ENCODE measurements around the gene LUZP4.

LUZP4 gene

DNA sequence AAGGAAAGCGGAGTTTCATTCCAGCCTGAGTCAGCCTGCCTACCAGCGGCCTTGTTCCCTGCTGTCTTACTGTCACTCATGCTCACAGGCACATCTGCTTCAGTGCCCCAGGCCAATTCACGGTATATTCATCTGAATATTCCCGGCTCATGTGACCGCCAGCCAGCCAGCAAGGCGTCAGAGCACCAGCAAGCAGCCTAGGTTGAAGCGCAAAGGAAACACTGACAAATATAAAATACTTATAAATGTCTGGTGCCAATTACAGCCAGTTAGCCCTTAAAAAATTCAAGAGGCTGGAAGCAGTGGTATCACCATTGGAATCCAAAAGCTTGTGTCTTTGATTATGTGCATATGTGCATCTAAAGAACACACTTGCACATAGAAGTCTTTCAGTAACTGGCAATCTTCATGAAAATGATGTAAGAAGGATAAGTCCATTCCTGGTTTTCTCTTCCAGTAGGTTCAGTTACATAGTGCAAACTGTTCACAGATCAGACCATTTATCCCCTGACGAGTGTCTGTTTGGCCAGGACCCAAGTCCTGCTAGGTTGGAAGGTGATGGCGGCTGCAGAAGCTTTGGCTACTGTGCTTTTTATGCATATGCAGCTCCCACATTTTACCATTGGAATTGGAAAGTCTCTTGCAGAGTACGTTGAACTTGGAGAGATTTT lies 61.3 kb downstream of the LUZP4 start:
- TF ChIP-seq, protein P1, sequence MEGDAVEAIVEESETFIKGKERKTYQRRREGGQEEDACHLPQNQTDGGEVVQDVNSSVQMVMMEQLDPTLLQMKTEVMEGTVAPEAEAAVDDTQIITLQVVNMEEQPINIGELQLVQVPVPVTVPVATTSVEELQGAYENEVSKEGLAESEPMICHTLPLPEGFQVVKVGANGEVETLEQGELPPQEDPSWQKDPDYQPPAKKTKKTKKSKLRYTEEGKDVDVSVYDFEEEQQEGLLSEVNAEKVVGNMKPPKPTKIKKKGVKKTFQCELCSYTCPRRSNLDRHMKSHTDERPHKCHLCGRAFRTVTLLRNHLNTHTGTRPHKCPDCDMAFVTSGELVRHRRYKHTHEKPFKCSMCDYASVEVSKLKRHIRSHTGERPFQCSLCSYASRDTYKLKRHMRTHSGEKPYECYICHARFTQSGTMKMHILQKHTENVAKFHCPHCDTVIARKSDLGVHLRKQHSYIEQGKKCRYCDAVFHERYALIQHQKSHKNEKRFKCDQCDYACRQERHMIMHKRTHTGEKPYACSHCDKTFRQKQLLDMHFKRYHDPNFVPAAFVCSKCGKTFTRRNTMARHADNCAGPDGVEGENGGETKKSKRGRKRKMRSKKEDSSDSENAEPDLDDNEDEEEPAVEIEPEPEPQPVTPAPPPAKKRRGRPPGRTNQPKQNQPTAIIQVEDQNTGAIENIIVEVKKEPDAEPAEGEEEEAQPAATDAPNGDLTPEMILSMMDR (IDR thresholded peaks at IDR 0.05; ENCODE audit: extremely low read depth, missing control alignments): no peak
- DNase-seq (ENCODE audit: low spot score): no peak

GRCh38 chrX:115356369-115356768 lies 66.9 kb downstream of the LUZP4 start:
- no peak for DNase-seq (ENCODE audit: low spot score)
- TF ChIP-seq, protein P1 (IDR thresholded peaks at IDR 0.05; ENCODE audit: extremely low read depth, missing control alignments): no peak
